Endothelial cell of umbilical vein (primary cell): ENCODE results near the gene STK40. TPM values are rescaled to one million over a fixed set of nuclear protein-coding genes. Genes with fewer than 3 reads are reported as not detected.

Experiments
- BruUV-seq: library from RNA; stranded (reverse); fragments of 400-500 nt; replicated peaks from 2 replicates; lab custom pipeline; 2021; lab: Mats Ljungman, UMichigan
- CTCF ChIA-PET: fragments of 300-600, 350-600 bp; sonication (Branson Sonifier 250); formaldehyde crosslinking; loops from one replicate; lab custom pipeline; 2021; ENCODE audit warnings: antibody characterized with exemption, inconsistent platforms; lab: Charles Lee
- POLR2A ChIA-PET: fragments of 300-600, 350-600 bp; sonication (Branson Sonifier 250); formaldehyde crosslinking; loops from one replicate; lab custom pipeline; 2021; ENCODE audit warnings: antibody characterized with exemption, inconsistent platforms; lab: Charles Lee
- DNase-seq: peaks from one replicate; pipeline ENCODE4 v3.0.0-alpha.2; 2011; ENCODE audit warnings: low read depth, low spot score
- FAIRE-seq: peaks from 2 replicates; lab custom pipeline; 2011; peaks lifted over from hg19 to GRCh38; lab: Jason Lieb, UNC
- H2AFZ ChIP-seq: 2 replicates; pipeline ENCODE4 v1.6.0; 2012; ENCODE audit warnings: low read depth, low read length, control low read depth, inconsistent platforms
- H3K27ac ChIP-seq: 2 replicates; pipeline ENCODE4 v1.5.1; 2011; ENCODE audit warnings: low read depth, mild to moderate bottlenecking, control low read depth, low read length, moderate library complexity; ENCODE audit not compliant: insufficient read depth
- H3K27me3 ChIP-seq, 2 experiments: 2 replicates each; pipeline versions ENCODE4 v1.6.0 to v1.6.1; 2011; ENCODE audit warnings: low read length in 2 of 2, mixed read lengths in 1 of 2; ENCODE audit not compliant: control insufficient read depth in 2 of 2, insufficient read depth in 2 of 2
- H3K36me3 ChIP-seq, 2 experiments: 2 replicates in 1 of 2; 3 replicates in 1 of 2; pipeline ENCODE4 v1.5.1; 2011; ENCODE audit warnings: low read length in 2 of 2, mild to moderate bottlenecking in 1 of 2, moderate library complexity in 1 of 2; ENCODE audit not compliant: control insufficient read depth in 2 of 2, insufficient read depth in 2 of 2; ENCODE audit errors: extremely low read depth in 1 of 2
- H3K4me1 ChIP-seq: 3 replicates; pipeline ENCODE4 v1.5.1; 2011; ENCODE audit warnings: mild to moderate bottlenecking, low read length; ENCODE audit not compliant: control insufficient read depth, insufficient read depth; ENCODE audit errors: extremely low read depth
- H3K4me2 ChIP-seq: 2 replicates; pipeline ENCODE4 v1.6.1; 2011; ENCODE audit warnings: low read length, control low read depth, mixed read lengths; ENCODE audit not compliant: insufficient read depth
- H3K4me3 ChIP-seq, 3 experiments: fragments of 200-600 bp in 1 of 3; sonication (generic), shearing (Covaris generic) in 1 of 3; replicated peaks in 1 of 3; 2 replicates each; pipeline ENCODE4 v1.5.1; 2011 to 2016; ENCODE audit warnings: control low read depth in 3 of 3, low read length in 3 of 3, mild to moderate bottlenecking in 2 of 3, inconsistent platforms in 1 of 3, low read depth in 1 of 3, moderate library complexity in 1 of 3; ENCODE audit not compliant: insufficient read depth in 1 of 3
- H3K79me2 ChIP-seq: 2 replicates; pipeline ENCODE4 v1.6.0; 2012; ENCODE audit warnings: low read length, inconsistent platforms; ENCODE audit not compliant: control insufficient read depth, insufficient read depth
- H3K9ac ChIP-seq: replicated peaks from 2 replicates; pipeline ENCODE3; 2011; ENCODE audit warnings: low read length, control low read depth; ENCODE audit not compliant: insufficient read depth; ENCODE audit errors: extremely low read depth
- H3K9me1 ChIP-seq: replicated peaks from 3 replicates; pipeline ENCODE4 v1.6.0; 2011; ENCODE audit warnings: mild to moderate bottlenecking, low read length; ENCODE audit not compliant: control insufficient read depth, insufficient read depth; ENCODE audit errors: extremely low read depth
- H3K9me3 ChIP-seq: replicated peaks from 2 replicates; pipeline ENCODE4 v1.5.1; 2012; ENCODE audit warnings: low read length, inconsistent platforms; ENCODE audit not compliant: control insufficient read depth, insufficient read depth
- H4K20me1 ChIP-seq: replicated peaks from 2 replicates; pipeline ENCODE3; 2011; ENCODE audit warnings: mild to moderate bottlenecking, low read length; ENCODE audit not compliant: control insufficient read depth, insufficient read depth; ENCODE audit errors: extremely low read depth
- CTCF ChIP-seq, 2 donors: IDR thresholded peaks; 1 replicate in 1 of 2; 2 replicates in 1 of 2; pipeline ENCODE4 v1.5.1; 2011; ENCODE audit warnings: low read length in 2 of 2, mild to moderate bottlenecking in 2 of 2, moderate library complexity in 2 of 2, control low read depth in 1 of 2, inconsistent platforms in 1 of 2, low read depth in 1 of 2; ENCODE audit not compliant: insufficient read depth in 1 of 2; ENCODE audit errors: extremely low read depth in 1 of 2
- EZH2 ChIP-seq: IDR thresholded peaks from 2 replicates; pipeline ENCODE4 v1.6.1; 2012; ENCODE audit warnings: borderline replicate concordance, low read depth, mild to moderate bottlenecking, moderate library complexity, low read length, inconsistent platforms; ENCODE audit not compliant: severe bottlenecking
- FOS ChIP-seq: IDR thresholded peaks from 2 replicates; pipeline ENCODE4 v1.6.1; 2011; ENCODE audit warnings: mild to moderate bottlenecking, low read length, moderate library complexity, borderline replicate concordance; ENCODE audit not compliant: insufficient read depth
- GATA2 ChIP-seq: IDR thresholded peaks from 2 replicates; pipeline ENCODE4 v1.7.0; 2011; ENCODE audit warnings: low read depth, mild to moderate bottlenecking, moderate library complexity, mixed read lengths, low read length; ENCODE audit not compliant: insufficient read length, insufficient read depth
- JUN ChIP-seq: IDR thresholded peaks from 2 replicates; pipeline ENCODE4 v1.6.1; 2011; ENCODE audit warnings: borderline replicate concordance, low read depth; ENCODE audit not compliant: insufficient read length, insufficient read depth
- MYC ChIP-seq: IDR thresholded peaks from one replicate; pipeline ENCODE4 v1.6.1; 2011; ENCODE audit warnings: mild to moderate bottlenecking, low read depth, low read length
- POLR2A ChIP-seq: IDR thresholded peaks from 2 replicates; pipeline ENCODE4 v1.6.1; 2012; ENCODE audit warnings: low read depth, mild to moderate bottlenecking, control low read depth, low read length
- POLR2AphosphoS5 ChIP-seq: IDR thresholded peaks from 2 replicates; pipeline ENCODE4 v1.6.1; 2012; ENCODE audit warnings: low read depth, mild to moderate bottlenecking, control low read depth, low read length, moderate library complexity; ENCODE audit not compliant: insufficient read depth
- dilution Hi-C: fragments of 300-500 bp; cut with MboI; formaldehyde crosslinking; loops from one replicate; pipeline ENCODE4 v1.15.0; 2019; ENCODE audit warnings: low sequenced_read_pairs; ENCODE audit not compliant: extremely low pct_ligation_motif_present
- intact Hi-C: fragments of 100-400 bp; cut with micrococcal nuclease; formaldehyde crosslinking; loops from one replicate; pipeline ENCODE4 v1.10.0; 2022
- polyA plus RNA-seq, 4 experiments: library from polyadenylated mRNA; depleted of rRNA in 3 of 4; stranded (reverse) in 3 of 4; unstranded in 1 of 4; fragments of >200 nt; gene quantifications; 2 replicates each; pipeline versions ENCODE4 v1.2.1 to v1.2.3, GENCODE V29; 2011 to 2012; ENCODE audit warnings: missing spikeins in 1 of 4
- total RNA-seq: library from RNA; stranded (reverse); gene quantifications from 2 replicates; pipeline ENCODE4 v1.2.3, GENCODE V29; 2021

Gene STK40
- total and polyA plus RNA-seq, 2 donors (not counting 3 experiments of a cell fraction or from before 2014, with no cell fraction given) = 20.8 to 36.8 TPM

- ChIA-PET POLR2A (no interaction called here), CTCF (interaction anchor here (1.3 kb wide), 1 partner anchor 8 kb away, joined by 5 read pairs; no protein-coding TSS in a partner anchor)
- H3K9ac ChIP-seq = no peak overlapping the region
- intact Hi-C loops (no loop called here), dilution Hi-C loops (no loop called here)
- H3K36me3 ChIP-seq = no peaks in the 10 kb centered on the region
- H3K9me3 ChIP-seq = no peaks in the 10 kb centered on the region
- H3K27me3 ChIP-seq = no peaks in the 10 kb centered on the region
- H3K9me1 ChIP-seq = no peaks in the 10 kb centered on the region
- no peak overlapping the region for H2AFZ ChIP-seq
- no peaks in the 10 kb centered on the region for H4K20me1 ChIP-seq
- DNase-seq (peak; percentile 68), FAIRE-seq (no peak)
- no TSS peak for BruUV-seq
- no peak overlapping the region for H3K4me3 ChIP-seq
- TF ChIP-seq GATA2 = no peak
- TF ChIP-seq FOS = no peak
- no peak for TF ChIP-seq POLR2A
- no peak for TF ChIP-seq MYC
- TF ChIP-seq CTCF (IDR thresholded peaks at IDR 0.05; ENCODE audit: extremely low read depth in 1 of 2, insufficient read depth in 1 of 2, low read depth in 1 of 2, low read length in 2 of 2) = no peak
- TF ChIP-seq JUN = no peak
- no peak for TF ChIP-seq POLR2AphosphoS5
- no peak for TF ChIP-seq EZH2
- no peak overlapping the region for H3K27ac ChIP-seq
- H3K79me2 ChIP-seq = no peaks in the 10 kb centered on the region
- H3K4me2 ChIP-seq = no peak overlapping the region
- H3K4me1 ChIP-seq = peaks cover 6% of the 10 kb centered on the region
Observed at GRCh38 chr1:36432616-36433015, 46.9 kb upstream of the STK40 start.
